SK-N-MC (cell line): ENCODE results near the gene NR4A3.

Experiments
- DNase-seq: peaks from one replicate; pipeline ENCODE4 v3.0.0-alpha.2; 2011; ENCODE audit warnings: low read depth, low spot score
- H3K27ac ChIP-seq: fragments of 200-600 bp; sonication (generic); 2 replicates; pipeline ENCODE4 v1.5.1; 2016; ENCODE audit warnings: mixed run types
- H3K36me3 ChIP-seq: fragments of 200-600 bp; sonication (generic); 2 replicates; pipeline ENCODE4 v1.6.1; 2017; ENCODE audit warnings: antibody characterized with exemption, low read length, mixed read lengths; ENCODE audit not compliant: insufficient read depth
- H3K4me3 ChIP-seq: fragments of 200-600 bp; sonication (generic); 2 replicates; pipeline ENCODE4 v1.5.1; 2016
- H3K9ac ChIP-seq: fragments of 200-600 bp; sonication (generic); 2 replicates; pipeline ENCODE4 v1.8.0; 2017; ENCODE audit warnings: mixed run types, mixed read lengths; ENCODE audit not compliant: insufficient read length
- H3K9me3 ChIP-seq: fragments of 200-600 bp; sonication (generic); 2 replicates; pipeline ENCODE4 v1.6.1; 2017; ENCODE audit warnings: low read depth, mild to moderate bottlenecking, antibody characterized with exemption, low read length, moderate library complexity, mixed read lengths
- EZH2 ChIP-seq: fragments of 200-600 bp; sonication (generic); IDR thresholded peaks from one replicate; pipeline ENCODE4 v1.6.1; 2017; ENCODE audit warnings: antibody characterized with exemption
- FOXP2 ChIP-seq: optimal IDR thresholded peaks from 2 replicates; pipeline ENCODE3; 2011; ENCODE audit warnings: mild to moderate bottlenecking, moderate library complexity; ENCODE audit not compliant: insufficient read depth; ENCODE audit errors: extremely low read length, control extremely low read depth
- POLR2AphosphoS5 ChIP-seq: IDR thresholded peaks from 2 replicates; pipeline ENCODE4 v1.6.1; 2012; ENCODE audit warnings: mild to moderate bottlenecking, low read depth, low read length, borderline replicate concordance

NR4A3 gene

DNA sequence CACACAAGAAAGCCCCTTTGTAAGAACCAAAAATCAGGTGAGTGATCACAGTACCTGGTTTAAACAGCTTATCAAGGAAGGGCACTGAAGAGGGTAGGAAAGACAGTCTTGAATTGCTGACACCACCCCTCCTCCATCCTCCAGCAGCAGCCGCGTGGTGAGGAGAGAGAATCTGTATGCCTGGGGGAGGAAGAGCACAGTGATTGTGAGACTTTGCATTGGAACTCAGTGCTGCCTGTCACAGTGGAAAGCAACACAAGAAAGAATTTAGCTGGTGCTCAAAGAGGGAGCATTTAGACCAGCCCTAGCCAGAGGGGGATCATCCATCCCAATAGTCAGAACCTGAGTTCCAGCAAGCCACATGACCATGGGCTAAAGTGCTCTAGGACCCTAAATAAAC, 73.1 kb downstream of the NR4A3 start:
- Histone ChIP-seq H3K9ac (no peak overlapping the region), H3K36me3 (no peaks in the 10 kb centered on the region), H3K9me3 (no peaks in the 10 kb centered on the region), H3K27ac (no peak overlapping the region), H3K4me3 (no peak overlapping the region)
- TF ChIP-seq FOXP2 (no peak), EZH2 (no peak), POLR2AphosphoS5 (no peak)
- DNase-seq = no peak

DNA sequence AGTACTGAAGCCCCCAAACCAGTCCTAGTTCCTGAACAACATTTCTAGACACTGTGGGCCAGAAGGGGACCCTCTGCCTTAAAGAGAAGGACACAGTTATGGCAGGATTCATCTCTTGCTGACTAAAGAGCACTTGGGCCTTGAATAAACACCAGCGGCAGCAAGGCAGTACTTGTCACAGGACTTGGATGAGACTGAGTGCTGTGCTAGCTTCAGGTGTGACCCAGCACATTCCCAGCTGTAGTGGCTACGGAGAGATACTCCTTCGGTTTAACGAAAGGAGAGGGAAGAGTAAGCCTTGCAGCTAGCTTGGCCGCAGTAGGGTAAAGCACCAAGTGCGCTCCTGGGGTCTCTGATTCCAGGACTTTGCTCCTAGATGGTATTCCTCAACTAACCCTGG, 73.8 kb downstream of the NR4A3 start:
- no peaks in the 10 kb centered on the region for H3K36me3 ChIP-seq
- H3K4me3 ChIP-seq = no peak overlapping the region
- no peak overlapping the region for H3K9ac ChIP-seq
- no peak overlapping the region for H3K27ac ChIP-seq
- H3K9me3 ChIP-seq = no peaks in the 10 kb centered on the region
- no peak for TF ChIP-seq EZH2
- TF ChIP-seq POLR2AphosphoS5 = no peak
- TF ChIP-seq FOXP2 = no peak
- no peak for DNase-seq

DNA sequence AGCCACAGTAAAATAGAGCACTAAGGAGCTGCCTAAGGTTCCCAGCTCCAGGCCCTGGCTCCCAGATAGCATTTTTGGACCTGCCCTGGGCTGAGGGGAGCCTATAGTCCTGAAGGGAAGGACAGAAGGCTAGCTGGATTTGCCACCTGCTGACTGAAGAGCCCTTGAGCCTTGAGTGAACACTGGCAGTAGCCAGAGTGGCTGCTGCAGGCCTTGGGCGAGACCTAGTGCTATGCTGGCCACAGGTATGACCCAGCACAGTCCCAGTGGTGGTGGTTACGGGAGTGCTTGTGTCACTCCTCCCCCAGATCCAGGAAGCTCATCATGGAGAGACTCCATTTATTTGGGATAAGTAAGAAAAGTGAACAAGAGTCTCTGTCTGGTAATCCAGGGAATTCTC, 74.4 kb downstream of the NR4A3 start:
- H3K9ac ChIP-seq = no peak overlapping the region
- no peaks in the 10 kb centered on the region for H3K9me3 ChIP-seq
- no peak for DNase-seq
- H3K4me3 ChIP-seq = no peak overlapping the region
- no peak overlapping the region for H3K27ac ChIP-seq
- H3K36me3 ChIP-seq = no peaks in the 10 kb centered on the region
- TF ChIP-seq FOXP2 (no peak), POLR2AphosphoS5 (no peak), EZH2 (no peak)

DNA sequence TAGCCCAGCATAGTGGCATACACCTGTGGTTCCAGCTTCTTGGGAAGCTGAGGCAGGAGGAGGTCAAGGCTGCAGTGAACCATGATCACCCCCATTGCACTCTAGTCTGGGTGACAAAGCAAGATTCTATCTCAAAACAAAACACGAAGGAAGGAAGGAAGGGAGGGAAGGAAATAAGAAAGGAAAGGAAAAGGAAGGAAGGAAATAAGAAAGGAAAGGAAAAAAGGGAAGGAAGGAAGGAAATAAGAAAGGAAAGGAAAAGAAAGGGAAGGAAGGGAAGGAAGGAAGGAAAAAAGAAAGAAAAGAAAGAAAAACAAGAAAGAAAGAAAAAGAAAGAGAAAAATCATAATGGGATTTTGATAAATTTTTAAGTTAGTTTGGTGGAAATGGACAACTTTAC, 81.7 kb downstream of the NR4A3 start:
- no peaks in the 10 kb centered on the region for H3K9me3 ChIP-seq
- DNase-seq = no peak
- H3K36me3 ChIP-seq = no peaks in the 10 kb centered on the region
- no peak overlapping the region for H3K9ac ChIP-seq
- TF ChIP-seq EZH2 = no peak
- TF ChIP-seq POLR2AphosphoS5 = no peak
- TF ChIP-seq FOXP2 = no peak
- no peak overlapping the region for H3K4me3 ChIP-seq
- no peak overlapping the region for H3K27ac ChIP-seq

DNA sequence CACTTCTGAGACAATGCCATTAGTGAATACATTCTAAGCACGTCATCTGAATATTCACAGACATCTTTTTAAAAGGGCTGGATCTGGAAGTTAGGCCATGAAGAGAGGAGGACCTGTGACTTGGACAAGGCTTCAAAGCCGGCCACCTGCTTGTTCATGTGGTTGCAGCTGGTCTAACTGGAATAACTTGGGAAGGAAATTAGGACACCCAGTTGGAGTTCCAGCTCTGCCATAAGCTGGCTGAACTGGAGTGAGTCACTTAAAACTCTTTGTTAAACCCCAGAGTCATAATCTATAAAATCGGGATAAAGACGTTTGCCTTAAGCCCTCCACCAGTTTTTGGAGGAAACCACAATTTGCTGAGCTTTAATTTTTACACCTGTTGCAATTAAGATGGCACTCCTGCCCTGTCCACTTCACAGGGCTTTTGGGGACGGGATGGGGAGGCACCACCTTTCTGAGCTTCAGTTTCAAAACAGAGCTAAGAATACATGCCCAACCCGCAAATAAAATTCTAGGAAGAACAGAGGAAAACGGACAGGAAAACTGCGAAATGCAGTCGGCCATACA, 84.2 kb downstream of the NR4A3 start:
- Histone ChIP-seq H3K36me3 (no peaks in the 10 kb centered on the region), H3K9ac (peak overlapping the region; percentile 40), H3K4me3 (peak overlapping the region; percentile 94), H3K9me3 (no peaks in the 10 kb centered on the region), H3K27ac (no peak overlapping the region; the same call in 1 of the 2 replicates)
- no peak for DNase-seq
- no peak for TF ChIP-seq FOXP2
- TF ChIP-seq POLR2AphosphoS5 = no peak
- TF ChIP-seq EZH2 = no peak

DNA sequence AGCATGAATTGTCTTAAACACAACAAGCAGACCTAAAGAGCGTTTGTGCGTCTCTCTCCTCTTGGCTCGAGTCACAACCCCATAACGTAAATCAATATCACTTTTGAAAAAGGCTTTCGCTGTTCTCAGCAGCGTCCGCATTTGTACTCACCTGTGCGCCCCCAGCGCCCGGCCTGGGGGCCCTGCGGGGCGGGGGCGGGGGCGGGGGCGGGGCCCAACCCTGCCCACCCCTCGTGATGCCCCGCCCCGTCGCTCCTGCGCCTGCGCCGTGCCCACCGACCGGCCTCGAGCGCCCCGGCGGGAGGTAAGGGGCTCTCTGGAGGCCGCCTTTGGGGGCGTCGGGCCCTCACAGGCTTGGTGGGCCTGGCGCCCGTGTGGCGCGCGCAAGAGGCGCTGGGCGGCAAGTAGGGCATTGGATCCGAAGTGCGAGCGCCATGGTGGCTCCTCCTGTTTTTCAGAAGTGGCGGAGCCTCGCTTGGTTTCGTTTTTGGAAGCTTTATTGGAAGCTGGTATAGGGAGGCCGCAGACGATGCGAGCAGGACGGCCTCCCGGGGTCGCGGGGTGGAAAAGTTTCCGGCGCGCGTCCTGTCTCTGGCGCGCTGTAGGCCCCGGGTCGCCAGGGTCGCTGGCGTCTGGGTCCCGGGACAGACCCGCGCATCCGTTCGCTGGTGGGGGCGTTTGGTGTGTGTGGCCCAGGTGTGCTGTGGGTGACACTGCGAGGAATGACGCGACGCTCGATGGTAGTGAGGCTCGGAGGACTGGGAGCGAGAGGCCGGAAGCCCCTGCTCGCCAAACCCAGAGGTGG, 84.9 kb downstream of the NR4A3 start, which contains the start of gene STX17:
Gene STX17, plus strand, starts transcription at position 252 of the 805 bp plus-strand sequence. CDS start 8,586 bp downstream, outside the sequence.
- Histone ChIP-seq H3K9ac (peak within 1 kb of the TSS; percentile 90), H3K27ac (peak within 1 kb of the TSS; percentile 84), H3K36me3 (no peaks in the 10 kb centered on the region), H3K9me3 (no peaks in the 10 kb centered on the region), H3K4me3 (peak within 1 kb of the TSS; percentile 94)
- TF ChIP-seq FOXP2 (peak; percentile 56), POLR2AphosphoS5 (peak; percentile 91), EZH2 (no peak)
- no peak for DNase-seq

DNA sequence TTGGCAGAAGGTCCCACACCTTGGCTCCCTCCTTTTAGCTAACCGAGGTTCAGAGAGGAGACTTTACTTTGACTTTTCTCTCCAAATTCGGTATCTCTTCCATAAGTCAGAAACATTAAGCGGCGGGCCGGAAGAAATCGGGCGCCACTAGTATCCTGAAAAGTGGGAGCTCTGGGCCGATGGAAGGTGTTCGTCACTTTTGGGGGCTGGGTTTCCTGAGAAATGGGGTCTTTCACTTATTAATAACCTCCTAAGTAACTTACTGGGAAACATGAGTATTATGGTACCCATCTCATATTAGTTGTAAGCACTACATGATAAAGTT, 85.5 kb downstream of the NR4A3 start:
- H3K36me3 ChIP-seq = no peaks in the 10 kb centered on the region
- peak overlapping the region; percentile 94 for H3K4me3 ChIP-seq
- no peaks in the 10 kb centered on the region for H3K9me3 ChIP-seq
- TF ChIP-seq POLR2AphosphoS5 (no peak), EZH2 (no peak), FOXP2 (no peak)
- H3K27ac ChIP-seq = 0 out of 2 replicates have a peak overlapping the region, but pooled peaks have one; percentile 84
- H3K9ac ChIP-seq = peak overlapping the region; percentile 90
- DNase-seq = no peak

DNA sequence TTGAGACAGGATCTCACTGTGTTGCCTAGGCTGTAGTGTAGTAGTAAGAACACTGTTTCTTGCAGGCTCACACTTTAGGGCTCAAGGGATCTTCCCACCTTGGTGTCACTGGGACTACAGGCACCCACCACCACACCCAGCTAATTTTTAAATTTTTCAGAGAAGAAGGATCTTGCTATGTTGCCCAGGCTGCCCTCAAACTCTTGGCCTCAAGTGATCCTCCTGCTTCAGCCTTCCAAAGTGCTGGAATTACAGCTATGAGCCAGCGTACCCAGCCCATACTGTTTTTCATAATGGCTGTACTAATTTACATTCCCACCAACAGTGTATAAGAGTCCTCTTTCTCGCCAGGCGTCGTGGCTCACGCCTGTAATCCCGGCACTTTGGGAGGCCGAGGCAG, 89.9 kb downstream of the NR4A3 start:
- no peak for DNase-seq
- no peak overlapping the region for H3K27ac ChIP-seq
- H3K9ac ChIP-seq = no peak overlapping the region
- no peak for TF ChIP-seq FOXP2
- no peak for TF ChIP-seq POLR2AphosphoS5
- no peak for TF ChIP-seq EZH2
- H3K9me3 ChIP-seq = no peaks in the 10 kb centered on the region
- H3K4me3 ChIP-seq = no peak overlapping the region
- H3K36me3 ChIP-seq = peaks cover 14% of the 10 kb centered on the region
